ENCODE results near the gene BMPR1B. TPM values are rescaled to one million over a fixed set of nuclear protein-coding genes. Genes with fewer than 3 reads are reported as not detected.

The BMPR1B gene
- total and polyA plus RNA-seq, 4 donors: 0.27 to 0.70 (median 0.48) TPM

DNA sequence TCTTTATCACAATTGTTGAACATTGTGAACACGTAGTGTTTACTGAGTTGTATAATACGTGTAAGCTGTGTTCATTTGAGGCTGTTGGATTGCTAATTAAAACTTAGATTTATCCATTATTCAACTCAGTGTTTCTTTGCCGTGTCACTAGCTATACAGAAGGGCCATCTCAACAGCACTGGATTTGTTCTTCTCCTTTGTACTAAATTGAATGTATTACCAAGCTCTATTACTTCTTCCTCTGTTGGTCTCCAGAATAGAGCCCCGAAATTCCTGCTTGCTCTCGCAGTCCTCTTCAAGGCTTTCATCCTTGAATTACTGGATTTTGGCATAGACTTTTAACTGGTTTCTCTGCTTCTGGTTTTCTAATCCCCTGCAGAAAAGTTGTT, 182.8 kb downstream of the BMPR1B start (continued):
- TF ChIP-seq RAD21 (IDR thresholded peaks at IDR 0.05): no peak
- TF ChIP-seq, protein P1, sequence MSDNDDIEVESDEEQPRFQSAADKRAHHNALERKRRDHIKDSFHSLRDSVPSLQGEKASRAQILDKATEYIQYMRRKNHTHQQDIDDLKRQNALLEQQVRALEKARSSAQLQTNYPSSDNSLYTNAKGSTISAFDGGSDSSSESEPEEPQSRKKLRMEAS (IDR thresholded peaks at IDR 0.05): no peak

- TF ChIP-seq FOXA2 (IDR thresholded peaks at IDR 0.05) (no peak), NR2F2 (IDR thresholded peaks at IDR 0.05) (no peak), REST (IDR thresholded peaks at IDR 0.05) (no peak), JUND (IDR thresholded peaks at IDR 0.05) (no peak), YY1 (IDR thresholded peaks at IDR 0.05) (no peak), RAD21 (IDR thresholded peaks at IDR 0.05) (no peak), SP1 (IDR thresholded peaks at IDR 0.05) (no peak), FOXA1 (IDR thresholded peaks at IDR 0.05) (no peak), EGR1 (IDR thresholded peaks at IDR 0.05; ENCODE audit: low read depth in 2 of 2) (no peak), HNF4A (conservative IDR thresholded peaks at IDR 0.05) (no peak), CTCF (IDR thresholded peaks at IDR 0.05; ENCODE audit: low read depth, low read length, missing input control) (no peak), TAF1 (conservative IDR thresholded peaks at IDR 0.05) (no peak), GABPA (IDR thresholded peaks at IDR 0.05 in 1 of 2, conservative IDR thresholded peaks at IDR 0.05 in 1 of 2) (no peak), RXRA (IDR thresholded peaks at IDR 0.05) (no peak), HNF4G (IDR thresholded peaks at IDR 0.05) (no peak)
- TF ChIP-seq, protein P1 (IDR thresholded peaks at IDR 0.05): no peak
- TF ChIP-seq, protein P2, sequence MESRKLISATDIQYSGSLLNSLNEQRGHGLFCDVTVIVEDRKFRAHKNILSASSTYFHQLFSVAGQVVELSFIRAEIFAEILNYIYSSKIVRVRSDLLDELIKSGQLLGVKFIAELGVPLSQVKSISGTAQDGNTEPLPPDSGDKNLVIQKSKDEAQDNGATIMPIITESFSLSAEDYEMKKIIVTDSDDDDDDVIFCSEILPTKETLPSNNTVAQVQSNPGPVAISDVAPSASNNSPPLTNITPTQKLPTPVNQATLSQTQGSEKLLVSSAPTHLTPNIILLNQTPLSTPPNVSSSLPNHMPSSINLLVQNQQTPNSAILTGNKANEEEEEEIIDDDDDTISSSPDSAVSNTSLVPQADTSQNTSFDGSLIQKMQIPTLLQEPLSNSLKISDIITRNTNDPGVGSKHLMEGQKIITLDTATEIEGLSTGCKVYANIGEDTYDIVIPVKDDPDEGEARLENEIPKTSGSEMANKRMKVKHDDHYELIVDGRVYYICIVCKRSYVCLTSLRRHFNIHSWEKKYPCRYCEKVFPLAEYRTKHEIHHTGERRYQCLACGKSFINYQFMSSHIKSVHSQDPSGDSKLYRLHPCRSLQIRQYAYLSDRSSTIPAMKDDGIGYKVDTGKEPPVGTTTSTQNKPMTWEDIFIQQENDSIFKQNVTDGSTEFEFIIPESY (IDR thresholded peaks at IDR 0.05): no peak
- Histone ChIP-seq H3K9ac (ENCODE audit: low read depth in 1 of 2, low read length in 2 of 2) (no peak overlapping the region), H3K4me3 (ENCODE audit: low read depth in 1 of 3, low read length in 3 of 3) (no peak overlapping the region), H3K36me3 (ENCODE audit: control insufficient read depth in 4 of 4, insufficient read depth in 3 of 4, low read depth in 1 of 4, low read length in 3 of 4) (no peaks in the 10 kb centered on the region), H3K27ac (ENCODE audit: low read depth in 1 of 2, low read length in 2 of 2) (no peak overlapping the region), H3K27me3 (ENCODE audit: control insufficient read depth in 4 of 4, insufficient read depth in 4 of 4, low read length in 3 of 4) (no peaks in the 10 kb centered on the region), H3K9me3 (ENCODE audit: control insufficient read depth in 4 of 4, low read length in 3 of 4) (no peaks in the 10 kb centered on the region), H3K4me1 (ENCODE audit: control insufficient read depth in 4 of 4, insufficient read depth in 4 of 4, low read length in 3 of 4) (no peaks in the 10 kb centered on the region)
- DNase-seq (ENCODE audit: low spot score): no peak
- WGBS: 77% methylated on average over 3 of the region's 3 CpGs
Observed at GRCh38 chr4:94941706-94942105, 184.0 kb downstream of the BMPR1B start.

Measured in liver (tissue), 9 donors.